Muscle of leg (tissue), 11 donors: ENCODE results near the gene CD81. TPM values are rescaled to one million over a fixed set of nuclear protein-coding genes. Genes with fewer than 3 reads are reported as not detected.
A peak's percentile ranks its signal among the peaks of the same experiment; 100 is the strongest.

Experiments
- DNase-seq: peaks from one replicate; pipeline ENCODE4 v3.0.0; 2013
- H3K27ac ChIP-seq: one replicate; pipeline ENCODE4 v1.5.1; 2013; ENCODE audit warnings: mild to moderate bottlenecking, low read length, control low read depth
- H3K27me3 ChIP-seq: one replicate; pipeline ENCODE4 v1.6.1; 2013; ENCODE audit warnings: low read length; ENCODE audit not compliant: control insufficient read depth, insufficient read depth
- H3K36me3 ChIP-seq: one replicate; pipeline ENCODE4 v1.6.1; 2013; ENCODE audit warnings: low read length; ENCODE audit not compliant: control insufficient read depth, insufficient read depth
- H3K4me1 ChIP-seq: one replicate; pipeline ENCODE4 v1.6.1; 2013; ENCODE audit warnings: low read length; ENCODE audit not compliant: control insufficient read depth, insufficient read depth
- H3K4me3 ChIP-seq: one replicate; pipeline ENCODE4 v1.5.1; 2013; ENCODE audit warnings: low read length, control low read depth
- H3K9me3 ChIP-seq: replicated peaks from 2 replicates; pipeline ENCODE4 v1.6.1; 2013; ENCODE audit warnings: low read depth, low read length; ENCODE audit not compliant: control insufficient read depth
- WGBS: methylation state at CpG from one replicate; pipeline ENCODE4 v1.1.5; 2013; ENCODE audit warnings: missing lambda C conversion rate; ENCODE audit not compliant: insufficient coverage; 5-methylcytosine and 5-hydroxymethylcytosine counted together
- polyA plus RNA-seq, 8 donors: library from polyadenylated mRNA; unstranded; fragments of 120-200 nt; gene quantifications; one replicate each; pipeline versions ENCODE4 v1.2.1 to v1.2.3, GENCODE V29; 2013; ENCODE audit warnings: inconsistent platforms in 1 of 8, low replicate concordance in 1 of 8; ENCODE audit not compliant: insufficient read length in 8 of 8, insufficient read depth in 1 of 8
- total RNA-seq: library from RNA; stranded (reverse); fragments of 120-200 nt; gene quantifications from one replicate; pipeline ENCODE4 v1.2.4, GENCODE V29; 2013

The CD81 gene
- total and polyA plus RNA-seq, 9 donors: 187 to 495 (median 426) TPM

GRCh38 chr11:2417856-2418692 is 41.0 kb downstream of the CD81 start:
- 82% methylated on average over 27 of the region's 30 CpGs for WGBS
- DNase-seq: no peak

DNA sequence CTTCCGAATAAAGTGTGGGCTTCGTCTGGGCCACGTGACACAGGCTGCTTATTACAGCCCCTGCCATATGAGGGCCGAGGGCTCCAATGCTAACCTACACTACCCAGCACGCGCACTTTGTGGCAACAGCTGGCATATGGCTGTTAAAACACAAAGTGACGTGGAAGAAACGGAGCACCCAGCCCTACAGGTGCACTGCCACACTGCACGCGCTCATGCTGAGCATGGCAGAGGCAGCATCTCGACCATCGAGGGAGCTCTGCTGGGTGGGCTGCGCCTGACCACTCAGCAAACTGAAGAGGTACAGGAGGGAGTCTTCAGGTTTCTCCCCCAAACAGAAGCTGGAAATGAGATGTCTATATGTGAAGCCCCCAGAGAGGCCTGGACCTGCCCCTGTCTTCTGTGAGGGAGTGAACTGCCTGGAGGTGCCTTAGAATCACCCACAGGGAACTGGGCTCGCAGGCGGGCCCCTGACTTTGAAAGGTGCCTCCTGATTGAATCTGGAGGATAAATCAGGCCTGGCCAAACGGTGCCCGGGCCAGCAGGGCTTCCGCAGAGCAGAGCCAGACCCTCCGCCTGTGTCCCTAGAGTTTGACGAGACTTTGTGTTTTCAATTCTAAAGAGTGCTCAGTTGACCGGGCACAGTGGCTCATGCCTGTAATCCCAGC is 41.7 kb downstream of the CD81 start:
- Histone ChIP-seq H3K27ac (no peak overlapping the region), H3K36me3 (no peaks in the 10 kb centered on the region), H3K4me3 (no peak overlapping the region), H3K9me3 (no peaks in the 10 kb centered on the region), H3K27me3 (peaks cover 6% of the 10 kb centered on the region), H3K4me1 (peaks cover 13% of the 10 kb centered on the region)
- DNase-seq: no peak
- 85% methylated on average over 17 of the region's 21 CpGs for WGBS

More at GRCh38 chr11:2417856-2418692, 41.0 kb downstream of the CD81 start:
- Histone ChIP-seq H3K9me3 (no peaks in the 10 kb centered on the region), H3K4me3 (no peak overlapping the region), H3K27me3 (peaks cover 6% of the 10 kb centered on the region), H3K27ac (no peak overlapping the region), H3K4me1 (peaks cover 18% of the 10 kb centered on the region), H3K36me3 (no peaks in the 10 kb centered on the region)

DNA sequence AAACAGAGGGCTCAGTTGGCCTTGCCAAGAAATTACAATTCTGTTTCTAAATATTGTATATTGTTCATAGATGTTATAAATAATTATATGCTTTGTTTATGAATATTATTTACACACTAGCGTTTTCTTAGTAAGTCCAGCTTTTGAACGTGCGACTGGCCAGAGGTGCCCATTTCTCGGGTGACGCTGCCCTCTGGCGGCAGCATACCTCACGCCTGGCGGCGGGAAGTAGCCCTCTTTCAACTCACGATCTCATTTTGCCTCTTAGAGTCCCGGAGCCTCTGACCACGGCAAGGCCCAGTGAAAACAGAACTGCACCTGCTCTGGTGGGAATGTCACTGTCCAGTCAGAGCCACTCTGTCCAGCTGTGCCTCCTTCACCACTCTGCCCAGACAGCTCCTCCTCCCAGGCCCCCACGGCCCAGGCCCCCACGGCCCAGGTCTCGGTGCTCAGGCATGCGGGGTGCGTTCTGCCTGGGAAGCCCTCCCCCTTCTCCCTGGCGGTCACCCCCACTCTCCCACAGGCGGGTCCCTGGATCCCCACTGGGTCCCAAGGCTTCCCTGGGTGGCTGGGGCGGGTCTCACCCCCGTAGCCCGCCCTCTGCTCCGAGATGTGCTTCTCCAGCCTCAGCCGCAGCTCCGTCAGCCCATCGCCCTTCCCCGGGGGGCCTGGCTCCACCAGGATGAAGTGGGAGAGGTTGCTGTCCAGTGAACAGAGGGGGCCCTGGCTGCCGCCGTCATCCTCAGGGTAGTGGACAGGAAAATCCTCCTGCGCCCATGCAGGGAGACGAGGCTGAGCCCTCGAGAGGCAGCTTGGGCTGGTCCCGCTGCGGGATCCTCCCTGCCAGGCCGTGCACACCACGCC is 42.8 kb downstream of the CD81 start:
- peak; percentile 81 for DNase-seq
- Histone ChIP-seq H3K36me3 (no peaks in the 10 kb centered on the region), H3K9me3 (no peaks in the 10 kb centered on the region), H3K4me3 (no peak overlapping the region), H3K27ac (no peak overlapping the region), H3K4me1 (peaks cover 9% of the 10 kb centered on the region), H3K27me3 (peaks cover 6% of the 10 kb centered on the region)
- WGBS: 58% methylated on average over 30 of the region's 36 CpGs

GRCh38 chr11:2420502-2421225 is 43.6 kb downstream of the CD81 start:
- Histone ChIP-seq H3K9me3 (no peaks in the 10 kb centered on the region), H3K4me1 (peaks cover 9% of the 10 kb centered on the region), H3K27me3 (peaks cover 6% of the 10 kb centered on the region), H3K4me3 (no peak overlapping the region), H3K36me3 (no peaks in the 10 kb centered on the region), H3K27ac (no peak overlapping the region)
- WGBS: 21% methylated on average over 37 of the region's 44 CpGs
- DNase-seq: peak; percentile 80

GRCh38 chr11:2421226-2421994 is 44.3 kb downstream of the CD81 start:
- H3K36me3 ChIP-seq: no peaks in the 10 kb centered on the region
- no peaks in the 10 kb centered on the region for H3K9me3 ChIP-seq
- DNase-seq: no peak
- WGBS: 67% methylated on average over 10 of the region's 19 CpGs
- H3K4me3 ChIP-seq: no peak overlapping the region
- H3K4me1 ChIP-seq: peaks cover 9% of the 10 kb centered on the region
- peaks cover 2% of the 10 kb centered on the region for H3K27me3 ChIP-seq
- H3K27ac ChIP-seq: no peak overlapping the region

GRCh38 chr11:2421996-2422395 is 44.9 kb downstream of the CD81 start:
- Histone ChIP-seq H3K27ac (no peak overlapping the region), H3K36me3 (no peaks in the 10 kb centered on the region), H3K4me1 (peaks cover 9% of the 10 kb centered on the region), H3K9me3 (no peaks in the 10 kb centered on the region), H3K4me3 (no peak overlapping the region), H3K27me3 (peaks cover 4% of the 10 kb centered on the region)
- WGBS: 86% methylated on average over 15 of the region's 17 CpGs
- no peak for DNase-seq

DNA sequence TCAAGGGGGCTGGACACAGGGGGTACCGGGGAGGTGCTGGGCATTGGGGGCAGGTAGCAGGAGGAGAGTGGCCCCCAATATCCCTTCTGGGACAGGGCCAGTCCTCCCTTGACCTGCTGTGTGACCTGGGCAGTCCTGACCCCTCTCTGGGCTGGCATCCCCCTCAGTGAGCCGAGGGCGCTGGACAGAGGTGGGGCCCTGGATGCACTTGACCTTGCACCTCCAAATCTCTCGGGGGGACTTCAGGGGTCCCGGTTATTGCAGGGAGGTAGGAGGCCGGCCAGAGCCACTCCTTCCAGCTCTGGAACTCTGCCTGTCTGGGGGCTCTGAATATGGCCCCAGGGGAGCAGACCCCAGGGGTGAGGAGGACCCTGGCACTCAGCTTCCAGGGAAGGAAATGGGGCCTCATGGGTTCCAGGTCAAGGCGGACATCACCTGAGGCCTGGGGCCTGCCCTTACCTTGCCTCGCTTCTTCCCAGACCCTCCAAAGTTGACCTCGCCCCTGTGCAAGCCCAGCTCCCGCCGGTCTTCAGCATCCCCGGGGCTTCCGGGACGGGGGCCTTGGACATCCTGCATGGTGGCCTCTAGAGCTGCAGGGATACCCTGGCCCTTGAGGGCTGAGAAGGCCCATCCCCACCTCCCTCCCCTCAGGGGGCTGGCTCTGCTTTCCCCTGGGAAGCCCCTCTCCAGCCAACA is 45.5 kb downstream of the CD81 start:
- 81% methylated on average over 14 of the region's 14 CpGs for WGBS
- Histone ChIP-seq H3K4me3 (no peak overlapping the region), H3K27ac (no peak overlapping the region), H3K36me3 (no peaks in the 10 kb centered on the region), H3K27me3 (peaks cover 4% of the 10 kb centered on the region), H3K9me3 (no peaks in the 10 kb centered on the region), H3K4me1 (peaks cover 9% of the 10 kb centered on the region)
- no peak for DNase-seq

DNA sequence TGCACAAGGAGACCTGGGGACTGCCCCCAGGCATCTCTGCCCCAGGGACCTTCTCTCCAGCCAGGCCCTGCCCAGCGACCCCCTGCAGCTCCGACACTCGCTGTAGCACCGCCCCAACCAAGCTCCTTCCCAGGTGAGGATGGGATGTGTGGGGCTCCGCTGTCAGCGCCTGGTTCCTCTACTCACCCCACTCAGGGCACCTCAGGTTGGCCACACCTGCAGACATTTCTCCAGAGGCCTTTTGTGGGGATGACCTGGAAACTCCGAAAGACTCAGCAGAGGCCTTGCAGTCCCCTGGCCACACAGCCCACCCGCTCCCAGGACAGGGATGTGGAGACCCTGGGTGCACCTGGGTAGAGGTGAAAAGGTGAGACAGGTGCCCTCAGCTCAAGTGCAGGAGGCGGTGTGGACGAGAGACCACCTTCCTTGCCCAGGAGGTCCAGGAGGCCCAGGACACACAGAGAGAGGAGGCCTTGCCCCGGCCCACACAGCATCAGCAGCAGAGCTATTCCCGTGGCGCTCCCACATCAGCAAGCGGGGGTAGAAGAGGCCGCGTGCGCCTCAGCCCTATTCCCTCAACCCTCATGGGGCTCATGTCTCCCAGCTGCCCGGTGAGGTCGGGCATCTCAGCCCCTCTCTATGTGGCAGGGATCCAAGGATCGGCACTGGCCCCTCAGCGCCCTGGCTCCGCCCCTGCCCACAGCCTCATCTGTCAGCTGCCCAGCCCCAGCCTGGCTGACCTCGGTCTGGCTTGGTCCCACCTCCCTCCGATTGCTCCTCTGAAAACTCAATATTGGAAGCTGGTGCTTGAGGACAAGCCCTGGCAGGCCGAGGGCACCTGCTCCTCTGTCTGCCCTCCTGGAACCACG is 46.3 kb downstream of the CD81 start:
- Histone ChIP-seq H3K36me3 (no peaks in the 10 kb centered on the region), H3K9me3 (no peaks in the 10 kb centered on the region), H3K27ac (no peak overlapping the region), H3K4me1 (peaks cover 9% of the 10 kb centered on the region), H3K27me3 (peaks cover 4% of the 10 kb centered on the region), H3K4me3 (no peak overlapping the region)
- no peak for DNase-seq
- WGBS: 71% methylated on average over 18 of the region's 26 CpGs
